H1 (cell line): Measurements from ENCODE around the gene AIFM3. TPM values are rescaled to one million over a fixed set of nuclear protein-coding genes. Genes with fewer than 3 reads are reported as not detected.

ENCODE experiments used
- CTCF ChIA-PET: fragments of 300-600 bp; sonication (Branson Sonifier 250); formaldehyde crosslinking; loops from one replicate; lab custom pipeline; 2021; ENCODE audit not compliant: partially characterized antibody; lab: Charles Lee
- POLR2A ChIA-PET: fragments of 300-600 bp; sonication (Branson Sonifier 250); formaldehyde crosslinking; loops from one replicate; lab custom pipeline; 2021; ENCODE audit warnings: inconsistent platforms; ENCODE audit not compliant: partially characterized antibody; lab: Charles Lee
- DNase-seq, 2 experiments: peaks; one replicate each; pipeline versions ENCODE4 v3.0.0 to v3.0.0-alpha.2; 2010 to 2022; ENCODE audit warnings: low spot score in 2 of 2, low read depth in 1 of 2, mixed read lengths in 1 of 2
- FAIRE-seq: peaks from 2 replicates; lab custom pipeline; 2011; peaks lifted over from hg19 to GRCh38; lab: Jason Lieb, UNC
- H2AFZ ChIP-seq: 2 replicates; pipeline ENCODE4 v1.8.1; 2012; ENCODE audit warnings: low read length, inconsistent platforms
- H2AK5ac ChIP-seq: 2 replicates; pipeline ENCODE4 v1.6.1; 2013; ENCODE audit warnings: low read depth, low read length
- H2BK120ac ChIP-seq: replicated peaks from 2 replicates; pipeline ENCODE3; 2013; ENCODE audit warnings: low read depth, low read length, inconsistent platforms
- H2BK12ac ChIP-seq: 2 replicates; pipeline ENCODE4 v1.6.1; 2013; ENCODE audit warnings: low read depth, low read length
- H2BK15ac ChIP-seq: 2 replicates; pipeline ENCODE4 v1.6.1; 2013; ENCODE audit warnings: low read length
- H2BK20ac ChIP-seq: 2 replicates; pipeline ENCODE4 v1.6.1; 2013; ENCODE audit warnings: low read length
- H2BK5ac ChIP-seq: 2 replicates; pipeline ENCODE4 v1.6.1; 2013; ENCODE audit warnings: low read depth, low read length
- H3K14ac ChIP-seq: 2 replicates; pipeline ENCODE4 v1.6.1; 2013; ENCODE audit warnings: inconsistent platforms; ENCODE audit not compliant: insufficient read length
- H3K18ac ChIP-seq: 2 replicates; pipeline ENCODE4 v1.6.1; 2013; ENCODE audit warnings: low read length; ENCODE audit errors: extremely low read depth
- H3K23ac ChIP-seq: 2 replicates; pipeline ENCODE4 v1.6.1; 2013; ENCODE audit warnings: inconsistent platforms; ENCODE audit not compliant: insufficient read length
- H3K23me2 ChIP-seq: 2 replicates; pipeline ENCODE4 v1.6.1; 2013; ENCODE audit warnings: low read depth, low read length
- H3K27ac ChIP-seq: 2 replicates; pipeline ENCODE4 v1.6.1; 2011; ENCODE audit warnings: low read depth, low read length, inconsistent platforms
- H3K27me3 ChIP-seq, 4 experiments: replicated peaks in 1 of 4; 1 replicate in 1 of 4; 2 replicates in 3 of 4; pipeline versions ENCODE4 v1.6.1 to v1.8.1; 2011 to 2013; ENCODE audit warnings: low read length in 3 of 4, mild to moderate bottlenecking in 3 of 4, inconsistent platforms in 2 of 4, mixed read lengths in 2 of 4, moderate library complexity in 1 of 4; ENCODE audit not compliant: control insufficient read depth in 3 of 4, insufficient read depth in 3 of 4; ENCODE audit errors: extremely low read depth in 1 of 4
- H3K36me3 ChIP-seq, 4 experiments: 2 replicates each; pipeline versions ENCODE4 v1.6.1 to v1.8.1; 2011 to 2013; ENCODE audit warnings: mild to moderate bottlenecking in 4 of 4, low read length in 3 of 4, moderate library complexity in 2 of 4, control low read depth in 1 of 4, inconsistent platforms in 1 of 4; ENCODE audit not compliant: insufficient read depth in 4 of 4, control insufficient read depth in 2 of 4
- H3K4ac ChIP-seq: replicated peaks from 2 replicates; pipeline ENCODE3; 2013; ENCODE audit warnings: low read length, low read depth, mixed read lengths, inconsistent platforms; ENCODE audit not compliant: insufficient read length
- H3K4me1 ChIP-seq, 4 experiments: replicated peaks in 1 of 4; 1 replicate in 1 of 4; 2 replicates in 3 of 4; pipeline versions ENCODE4 v1.6.1 to v1.8.1; 2011 to 2013; ENCODE audit warnings: low read length in 3 of 4, inconsistent platforms in 2 of 4, mixed read lengths in 1 of 4; ENCODE audit not compliant: insufficient read depth in 4 of 4, control insufficient read depth in 3 of 4
- H3K4me2 ChIP-seq, 2 experiments: 2 replicates each; pipeline versions ENCODE4 v1.6.1 to v1.8.1; 2011 to 2013; ENCODE audit warnings: low read depth in 2 of 2, low read length in 2 of 2, control low read depth in 1 of 2, inconsistent platforms in 1 of 2, mild to moderate bottlenecking in 1 of 2; ENCODE audit not compliant: insufficient read depth in 1 of 2
- H3K4me3 ChIP-seq, 4 experiments: fragments of 200-600, 300-600 bp in 1 of 4; sonication (generic), shearing (Covaris generic), sonication (Bioruptor Twin) in 1 of 4; 2 replicates each; pipeline versions ENCODE4 v1.5.1 to v1.8.1; 2011 to 2016; ENCODE audit warnings: low read length in 4 of 4, low read depth in 3 of 4, control low read depth in 2 of 4, inconsistent platforms in 2 of 4, mild to moderate bottlenecking in 2 of 4, mixed read lengths in 1 of 4, moderate library complexity in 1 of 4; ENCODE audit not compliant: insufficient read depth in 2 of 4; ENCODE audit errors: extremely low read depth in 1 of 4
- H3K56ac ChIP-seq: replicated peaks from 2 replicates; pipeline ENCODE3; 2013; ENCODE audit warnings: low read depth, mild to moderate bottlenecking, mixed read lengths, low read length, inconsistent platforms; ENCODE audit not compliant: insufficient read length
- H3K79me1 ChIP-seq: 2 replicates; pipeline ENCODE4 v1.6.1; 2013; ENCODE audit warnings: low read depth, low read length, control low read depth
- H3K79me2 ChIP-seq, 2 experiments: 2 replicates each; pipeline versions ENCODE4 v1.6.1 to v1.8.1; 2012 to 2013; ENCODE audit warnings: low read length in 2 of 2, mild to moderate bottlenecking in 2 of 2, inconsistent platforms in 1 of 2; ENCODE audit not compliant: insufficient read depth in 2 of 2, control insufficient read depth in 1 of 2
- H3K9ac ChIP-seq, 4 experiments: replicated peaks in 1 of 4; 1 replicate in 1 of 4; 2 replicates in 3 of 4; pipeline versions ENCODE4 v1.6.1 to v1.8.1; 2011 to 2013; ENCODE audit warnings: low read depth in 3 of 4, low read length in 3 of 4, control low read depth in 2 of 4, mild to moderate bottlenecking in 2 of 4, moderate library complexity in 2 of 4, inconsistent platforms in 1 of 4; ENCODE audit errors: extremely low read depth in 1 of 4
- H3K9me3 ChIP-seq, 2 experiments: 2 replicates each; pipeline versions ENCODE4 v1.6.1 to v1.8.1; 2012 to 2013; ENCODE audit warnings: mild to moderate bottlenecking in 2 of 2, moderate library complexity in 2 of 2, control low read depth in 1 of 2, inconsistent platforms in 1 of 2, low read depth in 1 of 2, low read length in 1 of 2, mixed read lengths in 1 of 2; ENCODE audit not compliant: insufficient read depth in 2 of 2
- H4K20me1 ChIP-seq, 2 experiments: replicated peaks in 1 of 2; 2 replicates each; pipeline versions ENCODE3 to v1.8.1; 2011 to 2013; ENCODE audit warnings: inconsistent platforms in 2 of 2, low read length in 2 of 2, mild to moderate bottlenecking in 1 of 2; ENCODE audit not compliant: insufficient read depth in 2 of 2, control insufficient read depth in 1 of 2
- H4K5ac ChIP-seq: 2 replicates; pipeline ENCODE4 v1.6.1; 2013; ENCODE audit warnings: low read length, low read depth, mixed read lengths, inconsistent platforms; ENCODE audit not compliant: insufficient read length
- H4K8ac ChIP-seq: 2 replicates; pipeline ENCODE4 v1.8.0; 2013; ENCODE audit warnings: mild to moderate bottlenecking, moderate library complexity, low read length, inconsistent platforms; ENCODE audit not compliant: insufficient read depth; ENCODE audit errors: extremely low read depth
- H4K91ac ChIP-seq: replicated peaks from 2 replicates; pipeline ENCODE3; 2013; ENCODE audit warnings: low read length, mixed read lengths, inconsistent platforms; ENCODE audit not compliant: insufficient read length
- CREB1 ChIP-seq: IDR thresholded peaks from 2 replicates; pipeline ENCODE4 v1.6.1; 2012; ENCODE audit warnings: inconsistent platforms
- CTCF ChIP-seq, 3 experiments: IDR thresholded peaks; 1 replicate in 2 of 3; 2 replicates in 1 of 3; pipeline versions ENCODE4 v1.5.1 to v1.6.1; 2011; ENCODE audit warnings: low read length in 3 of 3, mild to moderate bottlenecking in 3 of 3, inconsistent platforms in 2 of 3, low read depth in 1 of 3, moderate library complexity in 1 of 3; ENCODE audit not compliant: insufficient read depth in 1 of 3; ENCODE audit errors: control extremely low read depth in 1 of 3
- EGR1 ChIP-seq: IDR thresholded peaks from 2 replicates; pipeline ENCODE4 v1.6.1; 2011; ENCODE audit warnings: low read depth, low read length, borderline replicate concordance
- SIRT6 ChIP-seq: IDR thresholded peaks from one replicate; pipeline ENCODE4 v1.7.1; 2012; ENCODE audit warnings: low read length, inconsistent platforms
- SP1 ChIP-seq: IDR thresholded peaks from 2 replicates; pipeline ENCODE4 v1.6.1; 2011; ENCODE audit warnings: low read depth, low read length
- TAF1 ChIP-seq: IDR thresholded peaks from 2 replicates; pipeline ENCODE4 v1.6.1; 2011; ENCODE audit warnings: mild to moderate bottlenecking, low read depth, low read length
- WGBS, 2 experiments: shearing (Covaris generic) in 1 of 2; methylation state at CpG; one replicate each; pipeline versions ENCODE4 v1.1.6 to v1.1.7; 2013 to 2015; ENCODE audit warnings: low lambda C conversion rate in 2 of 2, mixed read lengths in 2 of 2, inconsistent platforms in 1 of 2, low coverage in 1 of 2, missing lambda C conversion rate in 1 of 2; ENCODE audit not compliant: insufficient replicate concordance in 2 of 2, insufficient coverage in 1 of 2, insufficient read length in 1 of 2; ENCODE audit errors: extremely low coverage in 1 of 2, missing lambda C conversion rate in 1 of 2; 5-methylcytosine and 5-hydroxymethylcytosine counted together
- polyA plus RNA-seq, 7 experiments: library from polyadenylated mRNA; depleted of rRNA in 3 of 7; stranded (reverse) in 5 of 7; unstranded in 2 of 7; fragments of >200 nt in 5 of 7; fragments of 200-250 nt in 2 of 7; gene quantifications; 1 replicate in 5 of 7; 2 replicates in 1 of 7; 4 replicates in 1 of 7; pipeline versions ENCODE4 v1.2.1 to v1.2.3, GENCODE V29; 2011 to 2013; ENCODE audit warnings: missing spikeins in 2 of 7, mixed read lengths in 2 of 7
- total RNA-seq: library from RNA; stranded (reverse); fragmentation: NEBNext Ultra II Directional; extraction: Animal tissue kit (Norgen Biotek cat#: 25700); gene quantifications from 2 replicates; pipeline ENCODE4 v1.2.1, GENCODE V29; 2021

Gene AIFM3
- total and polyA plus RNA-seq, 2 of the 8 experiments (the other 6 are each of a cell fraction or from before 2014, with no cell fraction given) = 0.86 to 1.4 TPM

DNA sequence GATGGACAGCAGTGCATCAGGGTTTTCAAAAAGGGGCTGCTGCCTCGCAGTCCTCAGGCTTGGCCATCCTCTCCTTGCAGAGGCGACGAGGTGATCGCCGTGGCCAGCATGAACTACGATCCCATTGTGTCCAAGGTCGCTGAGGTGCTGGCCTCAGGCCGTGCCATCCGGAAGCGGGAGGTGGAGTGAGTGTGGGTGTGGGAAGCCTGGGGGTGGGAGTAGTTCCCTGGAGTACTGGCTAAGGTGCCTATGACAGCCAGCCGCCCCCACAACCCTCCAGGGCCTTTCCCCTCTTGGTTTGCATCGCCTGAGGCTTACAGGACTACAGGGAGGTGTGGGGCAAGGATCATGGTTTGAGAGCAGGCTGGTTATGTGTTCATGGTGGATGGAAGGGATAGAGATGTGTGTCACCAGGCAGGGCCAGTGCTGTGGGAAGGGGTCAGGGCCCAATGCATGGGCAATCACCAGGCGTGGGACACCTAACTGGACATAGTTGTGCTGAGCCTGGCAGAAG, 12.9 kb downstream of the AIFM3 start:
- no peak for TF ChIP-seq TAF1
- TF ChIP-seq EGR1 = no peak
- TF ChIP-seq CTCF (IDR thresholded peaks at IDR 0.05; ENCODE audit: control extremely low read depth in 1 of 3, insufficient read depth in 1 of 3, low read depth in 1 of 3, low read length in 3 of 3) = no peak
- no peak for TF ChIP-seq SP1
- TF ChIP-seq CREB1 = no peak
- TF ChIP-seq SIRT6 = no peak
- TF ChIP-seq, all 59 proteins: peak for 0
- Histone ChIP-seq H2BK120ac (no peak overlapping the region), H3K27me3 (peaks cover 0 to 14% (median 7%) of the 10 kb centered on the region in 4 experiments; a peak in 5 of 7 replicates), H3K27ac (no peak overlapping the region), H4K91ac (peak overlapping the region; percentile 22), H3K79me1 (no peaks in the 10 kb centered on the region), H3K14ac (no peak overlapping the region), H3K23me2 (peaks cover 8% of the 10 kb centered on the region), H3K79me2 (no peaks in the 10 kb centered on the region), H3K36me3 (no peaks in the 10 kb centered on the region), H3K18ac (peak overlapping the region; percentile 86), H3K4me2 (peak overlapping the region; percentile 63 to 65), H2AFZ (peak overlapping the region; percentile 3; the same call in 1 of the 2 replicates), H3K9ac (peak overlapping the region in 3 of 4 experiments; percentile 15 to 56 (median 49); a peak in 6 of 7 replicates), H4K20me1 (peaks cover 0 to 1% of the 10 kb centered on the region in 2 experiments), H3K9me3 (peaks cover 11 to 17% of the 10 kb centered on the region in 2 experiments), H4K8ac (peak overlapping the region; percentile 75), H3K4ac (no peak overlapping the region), H3K4me1 (peaks cover 5 to 25% (median 8%) of the 10 kb centered on the region in 4 experiments; a peak in 6 of 7 replicates), H2BK20ac (0 out of 2 replicates have a peak overlapping the region, but pooled peaks have one; percentile 3), H4K5ac (no peak overlapping the region), H2BK12ac (peak overlapping the region; percentile 81; the same call in 1 of the 2 replicates), H3K4me3 (peak overlapping the region; percentile 7 to 45 (median 16); a peak in 5 of 8 replicates), H2BK15ac (peak overlapping the region; percentile 81; the same call in 1 of the 2 replicates), H2BK5ac (0 out of 2 replicates have a peak overlapping the region, but pooled peaks have one; percentile 49), H3K56ac (peak overlapping the region; percentile 37), H2AK5ac (peak overlapping the region; percentile 8; the same call in 1 of the 2 replicates), H3K23ac (no peak overlapping the region)
- DNase-seq = no peak
- no peak for FAIRE-seq
- 88% methylated on average over 12 of the region's 13 CpGs; no CpG with 5 or more reads in 1 of the 2 experiments for WGBS, 2 experiments
- POLR2A ChIA-PET = interaction anchor here (0.7 to 4.6 kb wide), 5 partner anchors 8 to 23 kb away, joined by 4 to 45 read pairs (median 6); partner anchors contain the start of genes AIFM3 and THAP7
- CTCF ChIA-PET = interaction anchor here (0.7 to 2.5 kb wide), 3 partner anchors 9 to 203 kb away, joined by 3 to 10 read pairs (median 3); no protein-coding TSS in a partner anchor
